Heart left ventricle (tissue), 13 donors: ENCODE data around the gene TMTC2.

Source experiments
- CTCF ChIP-seq, 12 donors: fragments of 200-600 bp; sonication (generic) in 4 of 12; IDR thresholded peaks; one replicate each; pipeline versions ENCODE4 v1.5.0 to v1.8.0; 2018 to 2022; ENCODE audit warnings: antibody characterized with exemption in 12 of 12, mild to moderate bottlenecking in 5 of 12
- POLR2A ChIP-seq, 2 donors: fragments of 450-650 bp; IDR thresholded peaks; one replicate each; pipeline ENCODE4 v1.6.1; 2017; ENCODE audit warnings: antibody characterized with exemption in 2 of 2, mild to moderate bottlenecking in 2 of 2, moderate library complexity in 2 of 2
- donor health status: ischemic (EF 13 %, LVEDD 7.1; RV severe dilation, severe dysfunction).
- donor health status: DM: no; HTN: yes; CAD: no.
- donor health status: DM: no; HTN: no; CAD: no.
- donor health status: ischemic (EF 25% LVEDD 6.9; RV normal size, moderate dysfunction).
- donor health status: ischemic (EF 25% LVEDD 5.7; RV mildly dilated, moderate dysfunction).
- donor health status: ischemic (EF 35%, LVEDD 5.7; RV mildly dilated, moderate dysfunction).
- donor health status: nonischemic (EF 11% LVEDD 7.7; RV severe dilation, severe dysfunction).
- donor health status: DM: yes; HTN: yes; CAD: no.
- donor health status: PGD.
- donor health status: ischemic (EF 29% LVEDD 5.4; RV normal size, mild dysfunction).
- donor health status: nonischemic (EF 23%, LVEDD 6.1; RV moderate dilation, normal function).

GRCh38 chr12:83157604-83158003 lies 470.9 kb downstream of the TMTC2 start:
- TF ChIP-seq CTCF (IDR thresholded peaks at IDR 0.05) (no peak), POLR2A (IDR thresholded peaks at IDR 0.05) (no peak)
